Measurements from ENCODE around the gene COL4A5. TPM values are rescaled to one million over a fixed set of nuclear protein-coding genes. Genes with fewer than 3 reads are reported as not detected.
"Not testable (repeated sequence)": the region's sequence is repeated elsewhere in the genome, so short reads cannot be mapped to it uniquely, and the experiment has no call there.

The COL4A5 gene
- total RNA-seq, 1 donor from 2014 or later, result 6.1 TPM

GRCh38 chrX:108442901-108443464 lies 3.3 kb downstream of the COL4A5 start:
- no peak for DNase-seq (ENCODE audit: missing footprints)
- intact Hi-C loops (cut with DNase I), result loop anchor here (10.0 kb wide), 1 partner anchor 218 kb away; no protein-coding TSS in a partner anchor
- no peak for ATAC-seq

GRCh38 chrX:108447303-108447702 lies 7.7 kb downstream of the COL4A5 start:
- intact Hi-C loops (cut with DNase I), result loop anchor here (10.0 kb wide), 1 partner anchor 223 kb away; no protein-coding TSS in a partner anchor
- DNase-seq (ENCODE audit: missing footprints) (no peak), ATAC-seq (no peak)

GRCh38 chrX:108453841-108454240 lies 14.2 kb downstream of the COL4A5 start:
- DNase-seq (ENCODE audit: missing footprints) (no peak), ATAC-seq (no peak)
- intact Hi-C loops (cut with DNase I), result no loop called here

- intact Hi-C loops (cut with DNase I), result no loop called here
- no peak for DNase-seq (ENCODE audit: missing footprints)
- ATAC-seq, result no peak
Observed at GRCh38 chrX:108456971-108457477, 17.4 kb downstream of the COL4A5 start.

- ATAC-seq (no peak), DNase-seq (ENCODE audit: missing footprints) (no peak)
- intact Hi-C loops (cut with DNase I), result no loop called here
Observed at GRCh38 chrX:108464604-108465003, 25.0 kb downstream of the COL4A5 start.

- ATAC-seq (no peak), DNase-seq (ENCODE audit: missing footprints) (no peak)
- intact Hi-C loops (cut with DNase I), result no loop called here
Observed at GRCh38 chrX:108468486-108468885, 28.8 kb downstream of the COL4A5 start.

GRCh38 chrX:108473979-108474378 lies 34.3 kb downstream of the COL4A5 start:
- DNase-seq (ENCODE audit: missing footprints) (no peak), ATAC-seq (no peak)
- intact Hi-C loops (cut with DNase I), result no loop called here

GRCh38 chrX:108481528-108481927 lies 41.9 kb downstream of the COL4A5 start:
- ATAC-seq; DNase-seq (ENCODE audit: missing footprints); intact Hi-C loops (cut with DNase I): not testable (repeated sequence)

GRCh38 chrX:108484251-108484650 lies 44.6 kb downstream of the COL4A5 start:
- intact Hi-C loops (cut with DNase I), result no loop called here
- DNase-seq (ENCODE audit: missing footprints) (no peak), ATAC-seq (no peak)

GRCh38 chrX:108485960-108486359 lies 46.3 kb downstream of the COL4A5 start:
- DNase-seq (ENCODE audit: missing footprints) (no peak), ATAC-seq (no peak)
- intact Hi-C loops (cut with DNase I), result no loop called here

GRCh38 chrX:108494406-108495090 lies 54.9 kb downstream of the COL4A5 start:
- no peak for ATAC-seq
- intact Hi-C loops (cut with DNase I), result no loop called here

GRCh38 chrX:108511721-108512120 lies 72.1 kb downstream of the COL4A5 start:
- intact Hi-C loops (cut with DNase I), result no loop called here
- no peak for DNase-seq (ENCODE audit: missing footprints)
- ATAC-seq, result no peak

More at GRCh38 chrX:108494406-108495090, 54.9 kb downstream of the COL4A5 start:
- DNase-seq (ENCODE audit: missing footprints), result no peak

GRCh38 chrX:108516184-108516583 lies 76.5 kb downstream of the COL4A5 start:
- ATAC-seq, result no peak
- DNase-seq (ENCODE audit: missing footprints), result no peak
- intact Hi-C loops (cut with DNase I), result no loop called here

GRCh38 chrX:108527724-108528123 lies 88.1 kb downstream of the COL4A5 start:
- DNase-seq (ENCODE audit: missing footprints), result no peak
- intact Hi-C loops (cut with DNase I), result no loop called here
- ATAC-seq, result no peak

GRCh38 chrX:108537005-108537404 lies 97.4 kb downstream of the COL4A5 start:
- DNase-seq (ENCODE audit: missing footprints), result no peak
- intact Hi-C loops (cut with DNase I), result loop anchor here (2.0 to 5.0 kb wide), 2 partner anchors 230 to 312 kb away; no protein-coding TSS in a partner anchor
- ATAC-seq, result no peak

GRCh38 chrX:108541286-108541685 lies 101.6 kb downstream of the COL4A5 start:
- no peak for ATAC-seq
- intact Hi-C loops (cut with DNase I), result no loop called here

GRCh38 chrX:108557580-108557979 lies 117.9 kb downstream of the COL4A5 start:
- intact Hi-C loops (cut with DNase I), result no loop called here
- ATAC-seq, result no peak
- no peak for DNase-seq (ENCODE audit: missing footprints)

More at GRCh38 chrX:108541286-108541685, 101.6 kb downstream of the COL4A5 start:
- DNase-seq (ENCODE audit: missing footprints), result no peak

- ATAC-seq (no peak), DNase-seq (ENCODE audit: missing footprints) (no peak)
- intact Hi-C loops (cut with DNase I), result no loop called here
Observed at GRCh38 chrX:108558217-108558616, 118.6 kb downstream of the COL4A5 start.

- intact Hi-C loops (cut with DNase I), result no loop called here
- DNase-seq (ENCODE audit: missing footprints), result no peak
- ATAC-seq, result no peak
Observed at GRCh38 chrX:108573136-108573535, 133.5 kb downstream of the COL4A5 start.

- ATAC-seq (no peak), DNase-seq (ENCODE audit: missing footprints) (no peak)
- intact Hi-C loops (cut with DNase I), result no loop called here
Observed at GRCh38 chrX:108582151-108582550, 142.5 kb downstream of the COL4A5 start.

Measured in Right ventricle myocardium inferior (tissue), 1 donor.